Left renal cortex interstitium (tissue), 4 donors: ENCODE results near the gene CHIT1. TPM values are rescaled to one million over a fixed set of nuclear protein-coding genes. Genes with fewer than 3 reads are reported as not detected.

Source experiments
- DNase-seq, 4 donors: peaks; one replicate each; pipeline ENCODE4 v3.0.0-alpha.2; 2013; ENCODE audit warnings: low read depth in 4 of 4, low spot score in 2 of 4, missing footprints in 1 of 4
- polyA plus RNA-seq, 4 donors: library from polyadenylated mRNA; unstranded; fragments of 120-200 nt; gene quantifications; one replicate each; pipeline ENCODE4 v1.2.1, GENCODE V29; 2013; ENCODE audit not compliant: insufficient read length in 4 of 4

Gene CHIT1
- polyA plus RNA-seq, 4 donors = 0.13 to 0.46 (median 0.21) TPM

DNA sequence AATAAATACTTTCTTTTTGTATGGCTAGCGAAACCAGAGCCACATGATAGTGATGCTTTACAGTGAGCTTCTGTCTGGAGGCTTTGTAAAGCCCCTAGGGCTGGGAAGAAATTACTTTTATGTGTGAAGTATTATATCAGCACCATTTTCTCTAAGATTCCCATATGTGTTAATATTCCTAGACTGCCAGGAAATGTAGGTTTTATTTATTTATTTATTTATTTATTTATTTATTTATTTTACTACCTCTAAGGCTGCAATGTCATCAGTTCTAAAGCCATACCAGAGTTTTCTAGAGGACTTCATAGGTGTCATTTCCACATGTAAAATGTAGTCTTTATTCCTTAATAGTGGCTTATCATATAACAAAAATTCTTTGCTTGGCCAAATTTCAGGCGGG is 38.5 kb downstream of the CHIT1 start:
- DNase-seq = no peak

- no peak for DNase-seq
These were observed 39.5 kb downstream of the CHIT1 start for GRCh38 chr1:203189951-203190352.

GRCh38 chr1:203188686-203189232 is 40.7 kb downstream of the CHIT1 start:
- DNase-seq = no peak

DNA sequence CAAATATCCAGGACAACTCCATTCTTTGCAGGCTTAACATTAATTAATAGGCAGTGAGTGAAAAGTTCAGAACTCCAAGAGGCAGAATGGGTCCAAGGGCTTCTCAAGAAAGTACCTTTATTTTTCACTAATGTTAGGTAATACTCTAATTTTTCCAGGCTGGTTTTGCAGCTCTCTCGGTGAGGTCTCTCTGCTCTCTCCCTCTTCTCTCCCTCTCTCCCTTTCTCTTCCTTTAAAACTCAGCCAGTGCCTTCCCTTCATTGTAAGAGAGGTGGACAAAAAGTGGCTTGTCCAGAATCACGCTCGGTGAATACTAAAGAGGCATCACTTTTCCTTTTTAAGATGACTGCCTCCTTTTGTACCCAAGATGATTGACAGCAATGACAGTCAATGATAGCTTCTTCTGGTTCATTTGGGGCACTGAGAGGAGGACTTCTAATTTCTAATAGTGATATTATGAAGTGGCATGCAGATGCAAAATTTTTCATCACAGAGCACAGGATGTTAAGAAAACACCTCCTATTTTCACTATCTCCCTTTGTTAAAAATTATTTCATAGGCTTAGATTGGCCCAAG is 41.7 kb downstream of the CHIT1 start:
- DNase-seq = no peak

DNA sequence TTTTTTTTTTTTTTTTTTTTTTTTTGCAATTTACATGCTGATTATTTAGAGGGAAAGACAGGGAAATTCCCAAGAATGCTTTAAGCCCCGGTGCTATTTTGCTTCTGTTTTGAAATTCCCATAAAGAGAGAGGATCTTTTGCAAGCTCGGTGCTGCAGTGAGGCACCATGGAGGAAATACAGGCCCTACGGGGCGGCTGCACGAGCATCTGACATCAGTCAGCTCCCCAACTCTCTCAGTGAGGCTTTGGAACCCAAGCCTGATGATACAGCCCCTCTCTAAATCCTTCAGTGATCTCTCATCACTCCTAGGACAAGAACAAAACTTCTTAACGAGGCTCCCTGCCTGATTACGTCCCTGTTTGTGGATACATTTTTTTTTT is 42.2 kb downstream of the CHIT1 start:
- DNase-seq = no peak

DNA sequence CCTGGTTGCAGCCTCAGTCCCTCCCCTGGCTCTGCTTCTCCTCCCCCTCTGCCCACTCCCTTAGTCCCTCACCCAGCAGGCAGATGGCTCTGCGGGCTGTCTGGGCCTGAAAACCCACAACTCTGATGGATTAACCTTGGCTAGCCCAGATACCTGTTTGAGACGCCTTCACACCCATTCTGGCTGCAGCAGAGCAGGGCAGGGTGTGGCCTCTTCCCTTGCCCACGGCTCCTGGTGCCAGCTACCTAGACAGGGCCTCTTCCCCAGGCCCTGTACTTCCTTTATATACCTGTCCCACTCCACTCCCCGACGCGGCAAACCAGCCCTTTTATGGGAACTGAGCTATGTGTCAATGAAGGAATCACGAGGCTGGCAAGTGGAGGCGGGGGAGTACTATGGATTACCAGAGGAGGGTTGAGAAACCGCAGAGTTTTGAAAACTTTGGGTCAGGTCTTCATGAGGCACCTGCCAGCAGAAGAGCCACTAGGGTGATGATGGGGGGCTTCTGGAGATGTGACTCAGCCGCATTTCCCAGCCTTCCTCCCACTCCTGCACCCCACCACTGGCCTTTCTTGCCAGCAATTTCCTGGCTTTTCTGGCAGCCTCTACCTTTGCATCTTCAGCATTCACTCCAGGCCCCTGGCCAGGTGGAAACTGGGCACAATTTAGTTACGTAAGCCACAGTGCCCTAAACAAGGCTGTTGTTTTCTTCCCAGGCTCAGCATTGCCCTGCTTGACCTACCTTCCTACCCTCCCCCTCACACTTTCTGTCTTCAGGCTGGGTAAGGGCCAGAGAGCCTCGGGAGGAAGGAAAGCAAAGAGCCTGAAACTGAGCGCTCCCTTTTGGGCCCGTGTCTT is 42.8 kb downstream of the CHIT1 start, which contains the start of gene CHI3L1:
Gene CHI3L1, minus strand, starts transcription at position 259 of the 858 bp plus-strand sequence. Its CDS starts 81 bp downstream, at position 178.
- no peak for DNase-seq

DNA sequence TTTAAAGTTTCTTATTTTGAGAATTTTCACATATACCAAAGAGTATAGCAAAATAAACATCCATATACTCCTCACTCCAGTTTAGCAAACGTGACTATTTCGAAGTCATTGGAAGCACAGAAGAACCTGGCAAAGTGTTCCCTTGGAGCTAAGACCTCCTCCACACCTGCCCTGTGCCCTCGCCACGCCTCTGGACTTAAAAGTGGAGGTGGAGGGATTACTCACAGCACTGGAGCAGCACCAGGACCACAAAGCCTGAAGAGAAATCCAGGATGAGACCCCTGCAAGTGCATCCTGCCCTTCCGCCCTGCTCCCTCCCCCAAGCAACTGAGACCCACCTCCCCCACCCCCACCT is 43.4 kb downstream of the CHIT1 start:
- no peak for DNase-seq

DNA sequence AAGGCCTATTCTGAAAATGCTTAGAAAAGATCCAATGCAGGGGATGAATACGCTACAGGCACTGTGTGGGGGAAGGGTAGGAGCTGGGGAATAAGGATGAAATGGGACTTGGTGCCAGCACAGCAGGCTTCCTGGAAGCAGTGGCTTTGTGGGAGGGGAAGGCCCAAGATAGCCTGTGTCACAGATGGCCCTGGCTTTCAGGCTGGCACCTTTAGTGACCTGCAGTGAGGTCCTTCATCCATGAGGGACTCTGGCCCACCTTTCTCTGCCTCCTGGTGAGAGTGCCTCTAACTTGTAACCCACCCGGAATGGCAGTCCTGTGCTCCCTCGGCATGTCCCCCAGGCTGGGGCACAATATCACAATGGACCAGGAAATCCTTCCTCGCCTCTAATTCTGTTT is 43.9 kb downstream of the CHIT1 start:
- no peak for DNase-seq

GRCh38 chr1:203185061-203185461 is 44.4 kb downstream of the CHIT1 start:
- no peak for DNase-seq

DNA sequence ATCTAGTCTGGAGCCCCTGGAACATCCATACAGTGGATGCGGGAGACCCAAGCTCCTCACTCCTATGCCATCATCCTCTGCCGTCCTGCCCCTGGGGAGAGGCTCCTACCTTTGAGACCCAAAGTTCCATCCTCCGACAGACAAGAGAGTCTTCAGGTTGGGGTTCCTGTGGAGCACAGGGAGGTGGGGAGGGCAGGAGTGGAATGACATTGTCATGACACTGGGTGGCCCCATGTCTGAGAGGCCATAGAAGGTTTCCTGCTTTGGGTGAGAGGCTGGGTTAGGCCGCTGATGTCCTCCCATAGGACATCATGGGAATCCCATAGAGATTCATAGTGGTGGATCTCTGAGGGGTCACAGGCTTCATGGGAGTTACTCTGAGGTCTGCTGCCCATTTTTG is 45.0 kb downstream of the CHIT1 start:
- DNase-seq = no peak

DNA sequence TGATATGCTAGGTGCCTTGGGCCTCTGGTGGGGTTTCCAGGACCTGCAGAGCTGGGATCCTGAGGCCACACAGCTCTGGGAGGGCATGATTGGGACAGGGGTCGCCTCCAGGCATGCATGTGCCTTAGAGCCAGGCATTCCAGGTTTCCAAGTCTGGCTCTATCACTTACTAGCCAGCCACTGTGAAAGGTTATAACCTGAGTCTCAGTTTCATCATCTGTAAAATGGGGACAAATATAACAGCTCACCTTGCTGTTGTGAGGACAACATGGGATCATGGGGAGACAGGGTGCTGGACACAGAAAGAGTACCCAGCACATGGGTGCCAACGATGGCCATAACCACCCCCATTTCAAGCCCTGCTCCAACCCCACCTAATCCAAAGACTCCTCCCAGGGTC is 45.6 kb downstream of the CHIT1 start:
- no peak for DNase-seq

- no peak for DNase-seq
These were observed 47.0 kb downstream of the CHIT1 start for GRCh38 chr1:203182387-203182953.

DNA sequence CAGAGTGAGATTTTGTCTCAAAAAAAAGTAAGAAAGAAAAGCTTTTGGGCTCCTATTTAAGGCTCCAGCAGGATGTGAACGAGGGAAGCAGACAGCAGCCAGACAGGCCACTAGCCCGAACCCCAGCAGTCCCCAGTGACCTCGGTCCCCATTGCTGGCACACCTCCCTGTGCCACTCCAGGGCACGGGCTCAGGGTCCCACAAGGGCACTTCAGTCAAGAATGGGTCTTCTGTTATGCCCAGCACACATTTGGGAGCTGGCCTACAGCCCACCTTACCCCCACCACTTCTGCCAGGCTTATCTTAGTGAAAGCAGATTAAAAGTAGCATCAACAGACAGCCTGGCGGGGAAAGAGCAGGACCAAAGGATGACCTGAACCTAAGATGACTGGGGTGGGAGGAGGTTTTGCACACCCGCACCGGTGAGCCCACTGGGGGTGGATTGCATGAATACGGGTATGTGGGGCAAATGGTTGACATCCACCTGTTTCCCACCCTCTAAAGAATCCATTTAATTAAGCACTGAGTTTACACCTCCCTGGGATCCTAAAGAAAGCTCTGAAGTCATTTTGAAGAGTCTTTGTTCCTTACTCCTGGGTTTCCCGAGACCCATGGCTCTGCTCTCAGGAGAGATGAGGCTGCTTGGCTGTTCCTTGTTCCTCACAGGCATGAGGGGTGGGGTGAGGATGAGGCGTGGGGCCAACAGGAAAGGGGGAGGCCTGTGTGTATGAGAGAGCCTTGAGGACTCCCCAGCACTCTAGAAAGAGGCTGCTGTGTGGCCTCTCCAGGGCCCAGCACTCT is 47.7 kb downstream of the CHIT1 start:
- no peak for DNase-seq

GRCh38 chr1:203180611-203181330 is 48.7 kb downstream of the CHIT1 start:
- no peak for DNase-seq

- DNase-seq = no peak
These were observed 49.8 kb downstream of the CHIT1 start for GRCh38 chr1:203179667-203180005.

GRCh38 chr1:203178821-203179666 is 50.4 kb downstream of the CHIT1 start:
- no peak for DNase-seq

- DNase-seq = no peak
These were observed 51.4 kb downstream of the CHIT1 start for GRCh38 chr1:203178083-203178482.

DNA sequence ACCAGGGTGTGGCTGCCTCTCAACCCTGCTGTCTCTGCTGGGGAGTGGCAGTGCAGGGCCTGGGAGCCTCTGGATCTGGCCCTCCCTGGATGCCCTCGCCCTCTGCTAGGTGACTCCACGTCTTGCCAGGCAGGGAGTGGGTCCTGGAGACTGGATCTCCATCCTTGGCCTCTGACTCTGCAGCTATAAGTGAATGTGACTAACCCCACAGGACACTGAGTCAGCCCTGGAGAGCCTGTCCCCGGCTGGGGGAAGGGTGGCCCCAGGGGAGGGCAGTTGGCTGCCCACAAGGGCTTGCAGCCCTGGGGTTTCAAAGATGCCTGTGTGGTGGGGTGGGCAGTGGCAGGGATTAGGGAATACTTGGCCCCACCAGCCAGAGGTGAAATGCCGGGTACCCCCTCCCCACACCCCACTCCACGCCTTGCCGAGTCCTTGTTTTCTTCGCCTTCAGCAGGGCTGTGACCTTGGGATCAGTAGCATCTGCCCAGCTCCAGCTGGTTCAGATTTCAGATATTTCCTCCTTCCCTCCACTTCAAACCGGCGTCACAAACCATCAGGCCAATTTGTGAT is 51.9 kb downstream of the CHIT1 start:
- DNase-seq = no peak

DNA sequence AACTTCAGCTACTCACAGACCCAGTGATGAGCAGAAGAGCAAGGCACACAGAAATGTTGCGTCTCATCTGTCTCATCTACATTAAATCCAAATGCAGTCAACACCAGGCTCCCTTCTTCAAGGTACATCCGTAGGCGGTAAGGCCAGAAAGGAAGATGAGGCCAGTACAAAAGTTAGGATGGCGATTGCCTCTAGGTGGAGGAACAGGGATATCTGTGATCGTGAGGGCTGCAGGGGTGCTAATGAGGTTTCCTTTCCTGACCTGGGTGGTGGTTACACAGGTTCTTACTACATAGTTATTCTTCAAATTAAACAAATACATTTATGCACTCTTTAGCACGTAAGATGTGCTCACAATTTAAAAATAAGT is 52.5 kb downstream of the CHIT1 start:
- no peak for DNase-seq
